ENCODE measurements around the gene ADAMTS3. TPM values are rescaled to one million over a fixed set of nuclear protein-coding genes. Genes with fewer than 3 reads are reported as not detected.

ADAMTS3 gene
- total and polyA plus RNA-seq, 7 experiments from 2014 or later: 0.07 TPM; not detected in 6

DNA sequence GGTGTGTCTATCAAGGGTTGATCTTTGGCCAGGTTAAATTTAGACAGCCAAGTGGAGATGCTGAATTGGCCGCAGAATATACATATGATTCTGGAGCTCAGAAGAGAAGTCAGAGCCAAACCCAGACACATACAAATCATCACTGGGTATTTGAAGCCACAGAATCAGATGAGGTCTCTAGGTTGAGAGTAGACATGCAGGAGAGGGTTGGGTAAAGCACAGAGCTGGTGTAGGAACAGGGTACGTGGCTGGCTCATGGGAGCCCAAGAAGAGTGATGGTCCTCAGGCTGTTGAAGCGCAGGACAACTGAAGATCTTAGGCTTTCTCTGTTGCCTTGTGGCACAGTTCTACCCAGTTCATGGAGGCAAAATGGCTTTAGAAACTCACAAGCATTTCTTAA lies 37.7 kb downstream of the ADAMTS3 start:
- Mint-ChIP-seq H3K9me3 (peaks cover 0 to 2% (median 0%) of the 10 kb centered on the region in 11 donors), H3K36me3 (no peaks in the 10 kb centered on the region), H3K4me3 (no peak overlapping the region), H3K4me1 (no peaks in the 10 kb centered on the region), H3K27me3 (no peaks in the 10 kb centered on the region), H3K27ac (no peak overlapping the region)
- Histone ChIP-seq H3K4me3 (ENCODE audit: low read length) (no peak overlapping the region), H3K27ac (ENCODE audit: low read depth, low read length) (no peak overlapping the region), H3K27me3 (ENCODE audit: control insufficient read depth in 2 of 2, insufficient read depth in 2 of 2, low read length in 2 of 2) (no peaks in the 10 kb centered on the region), H3K36me3 (ENCODE audit: control insufficient read depth in 2 of 3, insufficient read depth in 3 of 3, low read length in 3 of 3) (no peaks in the 10 kb centered on the region), H3K4me1 (ENCODE audit: control insufficient read depth in 2 of 2, insufficient read depth in 2 of 2, low read length in 2 of 2) (no peaks in the 10 kb centered on the region), H3K9me3 (ENCODE audit: control insufficient read depth in 2 of 3, low read length in 3 of 3) (no peaks in the 10 kb centered on the region)
- DNase-seq (no peak), ATAC-seq (peak; percentile 41)
- ChIA-PET POLR2A (interaction anchor here (0.7 kb wide), 1 partner anchor 728 kb away, joined by 3 read pairs; no protein-coding TSS in a partner anchor), CTCF (no interaction called here)
- intact Hi-C loops (cut with micrococcal nuclease): no loop called here

DNA sequence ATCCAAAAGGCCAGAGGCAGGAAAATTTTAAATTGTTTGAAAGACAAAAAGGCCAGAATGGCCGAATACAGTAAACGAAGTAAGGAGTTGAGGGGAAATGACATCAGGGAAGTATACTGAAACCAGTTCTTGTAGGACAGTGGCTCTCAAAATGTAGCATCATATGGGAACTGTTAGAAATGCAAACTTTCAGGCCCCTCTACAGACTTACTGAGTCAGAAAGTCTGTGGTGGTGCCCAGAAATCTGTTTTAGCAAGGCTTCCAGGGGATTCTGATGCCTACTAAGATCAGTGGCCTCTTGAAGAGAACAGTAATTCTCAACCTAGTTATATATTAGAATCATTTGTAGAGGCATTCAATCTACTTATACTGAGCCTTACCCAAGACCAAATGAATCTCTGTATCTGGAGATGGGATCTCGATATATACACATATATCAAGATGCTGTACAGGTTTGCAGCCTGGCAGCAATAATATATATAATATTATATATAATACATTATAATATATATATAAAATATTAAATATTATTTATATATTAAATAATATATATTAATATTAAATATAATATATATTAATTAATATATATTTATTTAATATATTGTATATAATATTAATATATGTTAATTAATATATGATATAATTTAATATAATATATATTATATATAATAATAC lies 39.7 kb downstream of the ADAMTS3 start:
- ChIA-PET POLR2A (no interaction called here), CTCF (no interaction called here)
- Mint-ChIP-seq H3K4me3 (no peak overlapping the region), H3K27ac (peak overlapping the region in 1 of 9 donors; percentile 14), H3K36me3 (no peaks in the 10 kb centered on the region), H3K9me3 (peaks cover 0 to 4% (median 0%) of the 10 kb centered on the region in 11 donors), H3K4me1 (no peaks in the 10 kb centered on the region), H3K27me3 (peaks cover 0 to 7% (median 0%) of the 10 kb centered on the region in 5 donors)
- Histone ChIP-seq H3K27me3 (ENCODE audit: control insufficient read depth in 2 of 2, insufficient read depth in 2 of 2, low read length in 2 of 2) (no peaks in the 10 kb centered on the region), H3K27ac (ENCODE audit: low read depth, low read length) (no peak overlapping the region), H3K4me1 (ENCODE audit: control insufficient read depth in 2 of 2, insufficient read depth in 2 of 2, low read length in 2 of 2) (no peaks in the 10 kb centered on the region), H3K4me3 (ENCODE audit: low read length) (no peak overlapping the region), H3K36me3 (ENCODE audit: control insufficient read depth in 2 of 3, insufficient read depth in 3 of 3, low read length in 3 of 3) (no peaks in the 10 kb centered on the region), H3K9me3 (ENCODE audit: control insufficient read depth in 2 of 3, low read length in 3 of 3) (no peaks in the 10 kb centered on the region)
- intact Hi-C loops (cut with micrococcal nuclease): loop anchor here in 1 of 2 donors (10.0 kb wide), 1 partner anchor 726 kb away; the partner anchor contains the start of gene ANKRD17
- DNase-seq (no peak), ATAC-seq (no peak)

GRCh38 chr4:72527038-72527646 lies 41.9 kb downstream of the ADAMTS3 start:
- ATAC-seq: no peak
- Mint-ChIP-seq H3K27me3 (peaks cover 0 to 7% (median 2%) of the 10 kb centered on the region in 5 donors), H3K4me3 (no peak overlapping the region), H3K9me3 (peaks cover 0 to 4% (median 0%) of the 10 kb centered on the region in 11 donors), H3K4me1 (no peaks in the 10 kb centered on the region), H3K36me3 (no peaks in the 10 kb centered on the region), H3K27ac (no peak overlapping the region)
- CTCF ChIA-PET: no interaction called here
- intact Hi-C loops (cut with micrococcal nuclease): loop anchor here in 1 of 2 donors (10.0 kb wide), 1 partner anchor 728 kb away; the partner anchor contains the start of gene ANKRD17
- no peaks in the 10 kb centered on the region for H3K36me3 ChIP-seq (ENCODE audit: control insufficient read depth in 2 of 3, insufficient read depth in 3 of 3, low read length in 3 of 3)
- H3K4me3 ChIP-seq (ENCODE audit: low read length): no peak overlapping the region
- POLR2A ChIA-PET: no interaction called here
- no peaks in the 10 kb centered on the region for H3K27me3 ChIP-seq (ENCODE audit: control insufficient read depth in 2 of 2, insufficient read depth in 2 of 2, low read length in 2 of 2)
- no peaks in the 10 kb centered on the region for H3K4me1 ChIP-seq (ENCODE audit: control insufficient read depth in 2 of 2, insufficient read depth in 2 of 2, low read length in 2 of 2)
- no peak for DNase-seq
- no peaks in the 10 kb centered on the region for H3K9me3 ChIP-seq (ENCODE audit: control insufficient read depth in 2 of 3, low read length in 3 of 3)
- no peak overlapping the region for H3K27ac ChIP-seq (ENCODE audit: low read depth, low read length)

- Mint-ChIP-seq H3K9me3 (peaks cover 0 to 4% (median 0%) of the 10 kb centered on the region in 11 donors), H3K27me3 (peaks cover 0 to 7% (median 5%) of the 10 kb centered on the region in 5 donors), H3K27ac (no peak overlapping the region), H3K4me1 (no peaks in the 10 kb centered on the region), H3K36me3 (no peaks in the 10 kb centered on the region), H3K4me3 (no peak overlapping the region)
- Histone ChIP-seq H3K27ac (ENCODE audit: low read depth, low read length) (no peak overlapping the region), H3K4me3 (ENCODE audit: low read length) (no peak overlapping the region), H3K27me3 (ENCODE audit: control insufficient read depth in 2 of 2, insufficient read depth in 2 of 2, low read length in 2 of 2) (no peaks in the 10 kb centered on the region), H3K9me3 (ENCODE audit: control insufficient read depth in 2 of 3, low read length in 3 of 3) (no peaks in the 10 kb centered on the region), H3K4me1 (ENCODE audit: control insufficient read depth in 2 of 2, insufficient read depth in 2 of 2, low read length in 2 of 2) (no peaks in the 10 kb centered on the region), H3K36me3 (ENCODE audit: control insufficient read depth in 2 of 3, insufficient read depth in 3 of 3, low read length in 3 of 3) (no peaks in the 10 kb centered on the region)
- POLR2A ChIA-PET: no interaction called here
- CTCF ChIA-PET: no interaction called here
- DNase-seq (no peak), ATAC-seq (no peak)
- intact Hi-C loops (cut with micrococcal nuclease): loop anchor here in 1 of 2 donors (10.0 kb wide), 1 partner anchor 729 kb away; the partner anchor contains the start of gene ANKRD17
Measured at GRCh38 chr4:72525938-72526337, 43.1 kb downstream of the ADAMTS3 start.

GRCh38 chr4:72522440-72522839 lies 46.6 kb downstream of the ADAMTS3 start:
- H3K4me1 Mint-ChIP-seq: no peaks in the 10 kb centered on the region
- H3K9me3 Mint-ChIP-seq: peaks cover 0 to 4% (median 0%) of the 10 kb centered on the region in 11 donors
- no peaks in the 10 kb centered on the region for H3K36me3 Mint-ChIP-seq
- H3K27me3 ChIP-seq (ENCODE audit: control insufficient read depth in 2 of 2, insufficient read depth in 2 of 2, low read length in 2 of 2): no peaks in the 10 kb centered on the region
- ChIA-PET CTCF (no interaction called here), POLR2A (no interaction called here)
- no peak overlapping the region for H3K4me3 ChIP-seq (ENCODE audit: low read length)
- H3K36me3 ChIP-seq (ENCODE audit: control insufficient read depth in 2 of 3, insufficient read depth in 3 of 3, low read length in 3 of 3): no peaks in the 10 kb centered on the region
- intact Hi-C loops (cut with micrococcal nuclease): loop anchor here in 1 of 2 donors (10.0 kb wide), 1 partner anchor 732 kb away; the partner anchor contains the start of gene ANKRD17
- no peaks in the 10 kb centered on the region for H3K9me3 ChIP-seq (ENCODE audit: control insufficient read depth in 2 of 3, low read length in 3 of 3)
- DNase-seq (no peak), ATAC-seq (no peak)
- peaks cover 0 to 7% (median 5%) of the 10 kb centered on the region in 5 donors for H3K27me3 Mint-ChIP-seq
- no peak overlapping the region for H3K27ac Mint-ChIP-seq
- no peak overlapping the region for H3K4me3 Mint-ChIP-seq
- no peak overlapping the region for H3K27ac ChIP-seq (ENCODE audit: low read depth, low read length)
- no peaks in the 10 kb centered on the region for H3K4me1 ChIP-seq (ENCODE audit: control insufficient read depth in 2 of 2, insufficient read depth in 2 of 2, low read length in 2 of 2)

DNA sequence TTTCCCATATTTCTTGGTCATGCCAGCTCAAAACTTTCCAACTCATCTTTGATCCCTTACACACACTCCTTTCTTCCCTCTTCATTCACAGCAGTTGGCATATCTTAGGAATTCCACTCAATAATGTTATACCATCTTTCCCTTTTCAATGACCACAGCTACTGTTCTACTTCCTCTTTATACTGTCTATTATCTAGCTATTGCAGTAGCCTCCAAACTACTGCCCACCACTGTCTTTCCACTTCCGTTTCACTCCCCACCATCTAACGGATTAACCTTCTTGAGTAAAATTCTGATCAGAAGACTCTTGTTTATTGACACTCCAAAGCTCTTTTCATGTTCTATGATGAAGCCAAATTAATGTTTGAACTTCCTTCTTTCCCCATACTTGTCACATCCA lies 55.8 kb downstream of the ADAMTS3 start:
- no peaks in the 10 kb centered on the region for H3K9me3 ChIP-seq (ENCODE audit: control insufficient read depth in 2 of 3, low read length in 3 of 3)
- POLR2A ChIA-PET: no interaction called here

More for the DNA sequence above, 55.8 kb downstream of the ADAMTS3 start:
- H3K4me1 Mint-ChIP-seq: no peaks in the 10 kb centered on the region
- Histone ChIP-seq H3K27me3 (ENCODE audit: control insufficient read depth in 2 of 2, insufficient read depth in 2 of 2, low read length in 2 of 2) (no peaks in the 10 kb centered on the region), H3K36me3 (ENCODE audit: control insufficient read depth in 2 of 3, insufficient read depth in 3 of 3, low read length in 3 of 3) (no peaks in the 10 kb centered on the region), H3K27ac (ENCODE audit: low read depth, low read length) (no peak overlapping the region), H3K4me1 (ENCODE audit: control insufficient read depth in 2 of 2, insufficient read depth in 2 of 2, low read length in 2 of 2) (no peaks in the 10 kb centered on the region), H3K4me3 (ENCODE audit: low read length) (no peak overlapping the region)
- H3K9me3 Mint-ChIP-seq: peaks cover 0 to 22% (median 2%) of the 10 kb centered on the region in 11 donors
- ATAC-seq (no peak), DNase-seq (no peak)
- peaks cover 0 to 3% (median 0%) of the 10 kb centered on the region in 5 donors for H3K36me3 Mint-ChIP-seq
- no peaks in the 10 kb centered on the region for H3K27me3 Mint-ChIP-seq
- H3K4me3 Mint-ChIP-seq: no peak overlapping the region
- intact Hi-C loops (cut with micrococcal nuclease): no loop called here
- CTCF ChIA-PET: no interaction called here
- no peak overlapping the region for H3K27ac Mint-ChIP-seq
